ENCODE data around the gene KCNQ4.
A peak's percentile ranks its signal among the peaks of the same experiment; 100 is the strongest.

The KCNQ4 gene

GRCh38 chr1:40838980-40839942 is 55.7 kb downstream of the KCNQ4 start:
- DNase-seq, result no peak

GRCh38 chr1:40839943-40840335 is 56.4 kb downstream of the KCNQ4 start:
- no peak for DNase-seq

- DNase-seq, result no peak
Observed at GRCh38 chr1:40840526-40841323, 57.1 kb downstream of the KCNQ4 start.

- DNase-seq, result no peak
Observed at GRCh38 chr1:40841602-40842001, 58.0 kb downstream of the KCNQ4 start.

GRCh38 chr1:40842207-40842606 is 58.6 kb downstream of the KCNQ4 start:
- no peak for DNase-seq

GRCh38 chr1:40842691-40843090 is 59.1 kb downstream of the KCNQ4 start:
- no peak for DNase-seq

- DNase-seq, result no peak
Observed at GRCh38 chr1:40844079-40844478, 60.5 kb downstream of the KCNQ4 start.

- DNase-seq, result no peak
Observed at GRCh38 chr1:40844887-40845878, 61.6 kb downstream of the KCNQ4 start.

- DNase-seq, result no peak
Observed at GRCh38 chr1:40845895-40846294, 62.3 kb downstream of the KCNQ4 start.

- peak in 2 of 51 donors; percentile 20 to 56 for DNase-seq
Observed at GRCh38 chr1:40847023-40847745, 63.6 kb downstream of the KCNQ4 start.

GRCh38 chr1:40848530-40849189 is 65.1 kb downstream of the KCNQ4 start:
- peak in 37 of 51 donors; percentile 3 to 73 (median 25) for DNase-seq

GRCh38 chr1:40849801-40850592 is 66.4 kb downstream of the KCNQ4 start:
- DNase-seq, result peak in 43 of 51 donors; percentile 5 to 74 (median 46)

- no peak for DNase-seq
Observed at GRCh38 chr1:40851643-40852042, 68.1 kb downstream of the KCNQ4 start.

GRCh38 chr1:40853113-40853884 is 69.7 kb downstream of the KCNQ4 start:
- no peak for DNase-seq

GRCh38 chr1:40853885-40854170 is 70.2 kb downstream of the KCNQ4 start:
- no peak for DNase-seq

- no peak for DNase-seq
Observed at GRCh38 chr1:40855513-40855912, 71.9 kb downstream of the KCNQ4 start.

GRCh38 chr1:40856116-40856515 is 72.5 kb downstream of the KCNQ4 start:
- DNase-seq, result no peak

- no peak for DNase-seq
Observed at GRCh38 chr1:40856656-40857302, 73.2 kb downstream of the KCNQ4 start.

All from hypothalamus (tissue), 51 donors.